Type B pancreatic cell (in vitro differentiated cells): ENCODE data around the gene CDYL2. TPM values are rescaled to one million over a fixed set of nuclear protein-coding genes. Genes with fewer than 3 reads are reported as not detected.

Source experiments
- DNase-seq: peaks from one replicate; pipeline ENCODE4 v3.0.0; 2021; ENCODE audit warnings: mixed read lengths; ENCODE audit not compliant: unreplicated experiment; ENCODE audit errors: extremely low spot score
- H3K27ac Mint-ChIP-seq: 2 replicates; pipeline ENCODE4 v1.8.0; 2021; ENCODE audit warnings: mild to moderate bottlenecking, mixed read lengths
- H3K27me3 Mint-ChIP-seq: 2 replicates; pipeline ENCODE4 v1.8.0; 2021; ENCODE audit warnings: mixed read lengths
- H3K36me3 Mint-ChIP-seq: 2 replicates; pipeline ENCODE4 v1.8.0; 2021; ENCODE audit warnings: mixed read lengths
- H3K4me1 Mint-ChIP-seq: one replicate; pipeline ENCODE4 v1.8.0; 2021; ENCODE audit warnings: mixed read lengths; ENCODE audit not compliant: unreplicated experiment
- H3K4me3 Mint-ChIP-seq: 2 replicates; pipeline ENCODE4 v1.8.0; 2021; ENCODE audit warnings: mild to moderate bottlenecking, mixed read lengths
- H3K9me3 Mint-ChIP-seq: 2 replicates; pipeline ENCODE4 v1.8.0; 2021; ENCODE audit warnings: mixed read lengths
- CTCF ChIP-seq: fragments of 200-600 bp; sonication (generic); conservative IDR thresholded peaks from 2 replicates; pipeline ENCODE4 v1.5.0; 2021; ENCODE audit warnings: antibody characterized with exemption, mild to moderate bottlenecking
- total RNA-seq: library from RNA; stranded (reverse); gene quantifications from 2 replicates; pipeline ENCODE4 v1.2.1, GENCODE V29; 2021; ENCODE audit warnings: low replicate concordance

Gene CDYL2
- total RNA-seq, 1 donor from 2014 or later = 8.2 TPM

GRCh38 chr16:80766798-80767197 lies 37.6 kb downstream of the CDYL2 start:
- TF ChIP-seq CTCF = no peak
- H3K4me1 Mint-ChIP-seq = no peaks in the 10 kb centered on the region
- no peak overlapping the region for H3K4me3 Mint-ChIP-seq
- DNase-seq = no peak
- H3K27ac Mint-ChIP-seq = no peak overlapping the region
- no peaks in the 10 kb centered on the region for H3K36me3 Mint-ChIP-seq
- H3K9me3 Mint-ChIP-seq = no peaks in the 10 kb centered on the region
- no peaks in the 10 kb centered on the region for H3K27me3 Mint-ChIP-seq

GRCh38 chr16:80759419-80760162 lies 44.8 kb downstream of the CDYL2 start:
- Mint-ChIP-seq H3K36me3 (no peaks in the 10 kb centered on the region), H3K27ac (no peak overlapping the region), H3K4me1 (no peaks in the 10 kb centered on the region), H3K27me3 (no peaks in the 10 kb centered on the region), H3K4me3 (no peak overlapping the region), H3K9me3 (no peaks in the 10 kb centered on the region)
- no peak for TF ChIP-seq CTCF
- no peak for DNase-seq

GRCh38 chr16:80754476-80754875 lies 49.9 kb downstream of the CDYL2 start:
- Mint-ChIP-seq H3K27ac (no peak overlapping the region), H3K9me3 (no peaks in the 10 kb centered on the region), H3K4me3 (no peak overlapping the region), H3K36me3 (no peaks in the 10 kb centered on the region), H3K4me1 (peaks cover 5% of the 10 kb centered on the region), H3K27me3 (peaks cover 4% of the 10 kb centered on the region)
- DNase-seq = no peak
- no peak for TF ChIP-seq CTCF

- Mint-ChIP-seq H3K36me3 (no peaks in the 10 kb centered on the region), H3K9me3 (no peaks in the 10 kb centered on the region), H3K27ac (no peak overlapping the region), H3K4me1 (peaks cover 5% of the 10 kb centered on the region), H3K4me3 (no peak overlapping the region), H3K27me3 (peaks cover 4% of the 10 kb centered on the region)
- no peak for DNase-seq
- TF ChIP-seq CTCF = no peak
Measured at GRCh38 chr16:80752541-80752940, 51.9 kb downstream of the CDYL2 start.

GRCh38 chr16:80751167-80751566 lies 53.2 kb downstream of the CDYL2 start:
- no peak for TF ChIP-seq CTCF
- H3K27me3 Mint-ChIP-seq = peaks cover 4% of the 10 kb centered on the region
- peaks cover 5% of the 10 kb centered on the region for H3K4me1 Mint-ChIP-seq
- no peak overlapping the region for H3K27ac Mint-ChIP-seq
- H3K9me3 Mint-ChIP-seq = no peaks in the 10 kb centered on the region
- no peak overlapping the region for H3K4me3 Mint-ChIP-seq
- H3K36me3 Mint-ChIP-seq = no peaks in the 10 kb centered on the region
- DNase-seq = no peak
